Gastroesophageal sphincter (tissue), 4 donors: ENCODE data around the gene TMEM208. TPM values are rescaled to one million over a fixed set of nuclear protein-coding genes. Genes with fewer than 3 reads are reported as not detected.

Experiments
- ATAC-seq: fragments of 150-250 bp; one replicate; pipeline ENCODE4 v1.9.1; 2016; ENCODE audit warnings: mild to moderate bottlenecking, moderate library complexity
- H3K27ac ChIP-seq, 4 donors: fragments of 200-600 bp; sonication (generic) in 3 of 4; 1 replicate in 3 of 4; 2 replicates in 1 of 4; pipeline ENCODE4 v1.5.1; 2016 to 2019
- H3K27me3 ChIP-seq: fragments of 200-600 bp; sonication (generic); one replicate; pipeline ENCODE4 v1.5.1; 2019
- H3K36me3 ChIP-seq, 2 donors: fragments of 200-600 bp; sonication (generic); one replicate each; pipeline ENCODE4 v1.5.1; 2019; ENCODE audit warnings: control low read depth in 1 of 2
- H3K4me1 ChIP-seq, 3 donors: fragments of 200-600 bp; sonication (generic); 1 replicate in 2 of 3; 2 replicates in 1 of 3; pipeline ENCODE4 v1.5.1; 2016 to 2019; ENCODE audit warnings: control low read depth in 2 of 3
- H3K4me3 ChIP-seq, 2 donors: fragments of 200-600 bp; sonication (generic); one replicate each; pipeline ENCODE4 v1.5.1; 2019; ENCODE audit warnings: mild to moderate bottlenecking in 1 of 2, moderate library complexity in 1 of 2
- H3K9me3 ChIP-seq, 3 donors: fragments of 200-600 bp; sonication (generic); one replicate each; pipeline ENCODE4 v1.5.1; 2017 to 2019; ENCODE audit warnings: control low read depth in 2 of 3
- EP300 ChIP-seq: sonication (generic); formaldehyde crosslinking; IDR thresholded peaks from one replicate; pipeline ENCODE4 v1.6.1; 2017; ENCODE audit warnings: antibody characterized with exemption, mild to moderate bottlenecking
- POLR2A ChIP-seq, 2 donors: fragments of 450-650 bp; IDR thresholded peaks; one replicate each; pipeline ENCODE4 v1.6.1; 2017; ENCODE audit warnings: antibody characterized with exemption in 2 of 2, mild to moderate bottlenecking in 2 of 2, moderate library complexity in 1 of 2
- POLR2AphosphoS5 ChIP-seq: sonication (generic); formaldehyde crosslinking; IDR thresholded peaks from one replicate; pipeline ENCODE4 v1.6.1; 2017; ENCODE audit warnings: antibody characterized with exemption
- whole genome bisulfite sequencing, 2 donors: methylation state at CpG; one replicate each; pipeline ENCODE4 v1.1.5; 2018; ENCODE audit warnings: low coverage in 1 of 2; 5-methylcytosine and 5-hydroxymethylcytosine counted together
- total RNA-seq, 4 donors: library from RNA; depleted of rRNA; stranded (reverse); fragments of >200 nt; gene quantifications; one replicate each; pipeline ENCODE4 v1.1.0, GENCODE V29; 2016
- TF ChIP-seq, protein P1 (sequence below), 4 experiments: fragments of 200-600 bp in 2 of 4; fragments of 450-650 bp in 2 of 4; sonication (generic) in 1 of 4; IDR thresholded peaks; one replicate each; pipeline ENCODE4 v1.5.1; 2017 to 2019; ENCODE audit warnings: antibody characterized with exemption in 4 of 4, mild to moderate bottlenecking in 2 of 4, moderate library complexity in 2 of 4

TMEM208 gene
- total RNA-seq, 4 donors from 2014 or later = 15.4 to 34.7 (median 30.7) TPM

DNA sequence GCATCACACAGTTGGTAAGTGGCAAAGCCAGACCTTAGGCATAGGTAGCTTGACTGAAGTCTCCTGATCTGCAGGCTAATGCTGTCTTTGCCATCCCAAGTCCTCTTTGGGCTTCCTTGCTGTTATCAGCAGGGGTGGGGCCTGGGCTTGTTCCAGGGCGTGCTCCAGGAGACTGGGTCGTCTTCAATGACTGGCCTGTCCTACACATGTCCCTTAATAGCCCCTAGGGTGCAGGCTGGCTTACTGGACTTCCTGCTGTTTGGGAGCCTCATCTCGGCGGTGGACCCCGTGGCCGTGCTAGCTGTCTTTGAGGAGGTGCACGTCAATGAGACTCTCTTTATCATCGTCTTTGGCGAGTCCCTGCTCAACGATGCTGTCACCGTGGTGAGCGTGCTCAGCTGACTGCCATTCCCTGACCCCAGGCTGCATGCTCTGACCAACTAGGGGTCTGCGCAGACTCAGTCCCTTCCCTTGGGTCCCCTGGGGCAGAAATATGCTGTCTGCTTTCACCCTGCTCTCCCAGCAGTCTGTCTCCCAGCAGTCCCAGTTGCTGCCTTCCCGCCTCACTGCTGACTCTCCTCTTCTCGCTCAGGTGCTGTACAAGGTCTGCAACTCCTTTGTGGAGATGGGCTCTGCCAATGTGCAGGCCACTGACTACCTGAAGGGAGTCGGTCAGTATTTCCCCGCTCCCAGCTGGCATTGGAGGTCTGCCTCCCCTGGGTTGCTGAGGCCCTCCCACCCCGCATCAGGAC is 28.0 kb downstream of the TMEM208 start:
- Histone ChIP-seq H3K4me1 (no peaks in the 10 kb centered on the region), H3K4me3 (no peak overlapping the region), H3K27ac (no peak overlapping the region), H3K36me3 (no peaks in the 10 kb centered on the region), H3K9me3 (no peaks in the 10 kb centered on the region), H3K27me3 (peaks cover 49% of the 10 kb centered on the region)
- TF ChIP-seq EP300 (no peak), POLR2A (IDR thresholded peaks at IDR 0.05) (no peak), POLR2AphosphoS5 (no peak)
- TF ChIP-seq, protein P1, sequence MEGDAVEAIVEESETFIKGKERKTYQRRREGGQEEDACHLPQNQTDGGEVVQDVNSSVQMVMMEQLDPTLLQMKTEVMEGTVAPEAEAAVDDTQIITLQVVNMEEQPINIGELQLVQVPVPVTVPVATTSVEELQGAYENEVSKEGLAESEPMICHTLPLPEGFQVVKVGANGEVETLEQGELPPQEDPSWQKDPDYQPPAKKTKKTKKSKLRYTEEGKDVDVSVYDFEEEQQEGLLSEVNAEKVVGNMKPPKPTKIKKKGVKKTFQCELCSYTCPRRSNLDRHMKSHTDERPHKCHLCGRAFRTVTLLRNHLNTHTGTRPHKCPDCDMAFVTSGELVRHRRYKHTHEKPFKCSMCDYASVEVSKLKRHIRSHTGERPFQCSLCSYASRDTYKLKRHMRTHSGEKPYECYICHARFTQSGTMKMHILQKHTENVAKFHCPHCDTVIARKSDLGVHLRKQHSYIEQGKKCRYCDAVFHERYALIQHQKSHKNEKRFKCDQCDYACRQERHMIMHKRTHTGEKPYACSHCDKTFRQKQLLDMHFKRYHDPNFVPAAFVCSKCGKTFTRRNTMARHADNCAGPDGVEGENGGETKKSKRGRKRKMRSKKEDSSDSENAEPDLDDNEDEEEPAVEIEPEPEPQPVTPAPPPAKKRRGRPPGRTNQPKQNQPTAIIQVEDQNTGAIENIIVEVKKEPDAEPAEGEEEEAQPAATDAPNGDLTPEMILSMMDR (IDR thresholded peaks at IDR 0.05) = no peak
- ATAC-seq = no peak
- WGBS, 2 donors = 60% methylated on average over 1 of the region's 18 CpGs; no CpG with 5 or more reads in 1 of the 2 donors

DNA sequence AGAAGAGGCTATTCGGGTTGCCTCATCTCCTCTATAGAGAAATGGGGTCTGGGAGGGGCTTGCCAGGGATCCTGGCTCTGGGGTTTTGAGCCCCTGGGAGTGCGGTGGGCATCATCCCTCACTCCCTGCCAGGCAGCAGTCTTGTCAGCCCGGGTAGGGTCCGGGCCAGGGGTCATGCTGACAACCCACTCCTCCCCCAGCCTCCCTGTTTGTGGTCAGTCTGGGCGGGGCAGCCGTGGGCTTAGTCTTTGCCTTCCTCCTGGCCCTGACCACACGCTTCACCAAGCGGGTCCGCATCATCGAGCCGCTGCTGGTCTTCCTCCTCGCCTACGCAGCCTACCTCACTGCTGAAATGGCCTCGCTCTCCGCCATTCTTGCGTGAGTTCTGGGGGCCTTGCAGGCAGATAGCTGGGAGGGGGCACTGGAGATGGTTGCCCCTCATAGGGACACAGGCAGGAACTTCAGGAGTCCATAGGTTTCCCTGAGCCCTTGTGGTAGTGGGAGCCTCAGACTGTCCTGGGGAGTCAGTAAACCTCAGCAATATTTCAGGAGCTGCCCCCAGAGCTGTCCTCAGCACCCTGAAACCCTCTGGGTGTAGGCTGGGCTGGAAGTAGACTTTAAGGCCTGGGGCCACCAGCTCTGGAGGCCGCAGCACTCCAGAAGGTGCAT is 28.8 kb downstream of the TMEM208 start:
- no peaks in the 10 kb centered on the region for H3K4me1 ChIP-seq
- H3K27me3 ChIP-seq = peaks cover 42% of the 10 kb centered on the region
- no peak for ATAC-seq
- no peaks in the 10 kb centered on the region for H3K36me3 ChIP-seq
- H3K9me3 ChIP-seq = no peaks in the 10 kb centered on the region
- no peak overlapping the region for H3K27ac ChIP-seq
- WGBS, 2 donors = 85 to 100% methylated on average over 1 to 6 of the region's 17 CpGs
- TF ChIP-seq POLR2A (IDR thresholded peaks at IDR 0.05) (no peak), POLR2AphosphoS5 (no peak)
- H3K4me3 ChIP-seq = no peak overlapping the region

DNA sequence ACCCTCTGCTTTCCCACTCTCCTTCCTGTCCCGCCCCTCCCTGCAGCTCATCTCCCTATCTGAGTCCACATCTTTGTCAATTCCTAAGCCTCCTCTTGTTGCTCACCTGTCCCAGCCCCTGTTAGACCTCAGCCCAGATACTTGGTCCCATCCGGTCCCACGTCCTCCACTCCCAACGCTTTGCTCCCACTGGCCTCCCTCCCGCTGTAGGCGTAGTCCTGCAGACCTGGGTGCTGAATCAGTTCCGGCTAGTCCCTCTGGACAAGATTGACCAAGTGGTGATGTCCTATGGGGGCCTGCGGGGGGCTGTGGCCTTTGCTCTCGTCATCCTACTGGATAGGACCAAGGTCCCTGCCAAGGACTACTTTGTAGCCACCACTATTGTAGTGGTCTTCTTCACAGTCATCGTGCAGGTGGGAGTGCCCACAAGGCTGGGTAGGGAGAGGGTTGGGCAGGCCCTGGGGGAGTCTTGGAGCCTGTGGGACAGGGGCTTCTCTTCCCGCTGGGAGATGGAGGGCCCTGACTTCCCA is 29.8 kb downstream of the TMEM208 start:
- H3K36me3 ChIP-seq = no peaks in the 10 kb centered on the region
- ATAC-seq = no peak
- no peak overlapping the region for H3K4me3 ChIP-seq
- H3K27me3 ChIP-seq = peaks cover 37% of the 10 kb centered on the region
- TF ChIP-seq, protein P1 (IDR thresholded peaks at IDR 0.05) = no peak
- TF ChIP-seq POLR2A (IDR thresholded peaks at IDR 0.05) = no peak
- no peak for TF ChIP-seq POLR2AphosphoS5
- no peak for TF ChIP-seq EP300
- H3K27ac ChIP-seq = no peak overlapping the region
- no peaks in the 10 kb centered on the region for H3K9me3 ChIP-seq
- no peaks in the 10 kb centered on the region for H3K4me1 ChIP-seq
- 80 to 90% methylated on average over 2 to 5 of the region's 11 CpGs for WGBS, 2 donors

DNA sequence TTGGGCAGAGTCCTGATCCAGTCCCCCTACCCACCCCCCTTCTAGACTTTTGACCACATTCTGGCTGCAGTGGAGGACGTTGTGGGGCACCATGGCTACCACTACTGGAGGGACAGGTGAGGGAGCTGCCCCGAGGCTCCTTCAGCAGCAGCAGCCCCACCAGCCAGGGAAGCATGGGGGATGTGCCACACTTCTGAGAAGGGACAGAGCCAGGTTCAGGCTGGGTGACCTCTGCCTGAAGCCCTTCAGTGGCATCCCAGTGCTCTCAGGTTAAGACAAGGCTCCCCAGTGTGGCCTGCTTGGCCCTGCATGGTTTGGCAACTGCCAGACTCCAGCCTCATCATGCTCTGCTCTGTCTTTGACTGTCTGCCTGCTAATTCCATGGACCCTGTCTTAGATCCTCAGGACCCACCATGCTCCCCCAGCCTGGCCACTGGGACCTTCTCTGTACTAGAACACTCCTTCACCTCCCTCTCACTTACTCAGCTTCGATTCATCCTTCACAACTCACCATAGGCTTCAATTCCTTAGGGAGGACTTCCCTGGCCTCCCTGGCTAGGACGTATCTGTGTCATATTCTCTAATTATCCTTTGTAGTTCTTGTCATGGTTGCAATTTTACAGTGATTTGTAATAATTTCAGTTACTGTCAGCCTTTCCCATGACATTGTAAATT is 30.7 kb downstream of the TMEM208 start:
- no peak for ATAC-seq
- WGBS, 2 donors = 74 to 78% methylated on average over 2 of the region's 4 CpGs
- Histone ChIP-seq H3K27ac (no peak overlapping the region), H3K36me3 (no peaks in the 10 kb centered on the region), H3K4me3 (no peak overlapping the region), H3K4me1 (no peaks in the 10 kb centered on the region), H3K27me3 (peaks cover 32% of the 10 kb centered on the region), H3K9me3 (no peaks in the 10 kb centered on the region)
- TF ChIP-seq POLR2AphosphoS5 = no peak
- TF ChIP-seq EP300 = no peak
- TF ChIP-seq, protein P1 (IDR thresholded peaks at IDR 0.05) = no peak
- TF ChIP-seq POLR2A (IDR thresholded peaks at IDR 0.05) = no peak

DNA sequence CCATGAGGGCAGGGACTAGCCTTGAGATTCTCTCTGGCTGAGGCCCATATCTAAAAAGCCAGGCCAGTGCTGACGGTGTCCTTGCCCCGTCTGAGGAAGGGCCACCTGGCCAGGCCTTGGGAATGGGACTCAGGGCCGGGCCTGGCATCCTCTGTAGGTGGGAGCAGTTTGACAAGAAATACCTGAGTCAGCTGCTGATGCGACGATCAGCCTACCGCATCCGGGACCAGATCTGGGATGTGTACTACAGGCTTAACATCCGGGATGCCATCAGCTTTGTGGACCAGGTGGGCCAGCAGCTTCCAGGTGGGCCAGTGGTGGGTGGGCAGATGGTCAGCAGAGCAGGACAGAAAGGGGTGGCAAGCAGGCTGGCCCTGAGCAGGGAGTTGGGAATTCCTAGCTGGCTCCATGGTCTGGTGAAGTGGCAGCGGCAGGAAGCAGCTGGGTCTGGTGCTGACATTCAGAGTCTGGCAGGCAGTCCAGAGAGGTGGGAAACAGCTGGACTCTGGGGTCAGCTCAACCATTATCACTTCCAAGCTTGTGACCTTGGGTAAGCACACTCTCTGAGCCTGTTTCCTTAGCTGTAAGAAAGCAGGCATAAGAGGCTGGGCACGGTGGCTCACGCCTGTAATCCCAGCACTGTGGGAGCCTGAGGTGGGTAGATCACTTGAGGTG is 31.4 kb downstream of the TMEM208 start:
- peaks cover 34% of the 10 kb centered on the region for H3K27me3 ChIP-seq
- no peak for TF ChIP-seq EP300
- TF ChIP-seq POLR2A (IDR thresholded peaks at IDR 0.05) = no peak
- TF ChIP-seq, protein P1 (IDR thresholded peaks at IDR 0.05) = no peak
- TF ChIP-seq POLR2AphosphoS5 = no peak
- WGBS, 2 donors = 63 to 81% methylated on average over 3 to 8 of the region's 11 CpGs
- no peak for ATAC-seq
- no peak overlapping the region for H3K27ac ChIP-seq
- H3K4me1 ChIP-seq = no peaks in the 10 kb centered on the region
- no peaks in the 10 kb centered on the region for H3K9me3 ChIP-seq
- H3K36me3 ChIP-seq = no peaks in the 10 kb centered on the region
- no peak overlapping the region for H3K4me3 ChIP-seq
